Panc1 (cell line): ENCODE results near the gene FAM229B.

Experiments
- CTCF ChIP-seq: fragments of 450-650 bp; IDR thresholded peaks from 2 replicates; pipeline ENCODE4 v1.5.1; 2017; ENCODE audit warnings: mild to moderate bottlenecking
- TCF7L2 ChIP-seq: IDR thresholded peaks from 2 replicates; pipeline ENCODE4 v1.6.1; 2011; ENCODE audit warnings: mild to moderate bottlenecking, low read depth, low read length, inconsistent platforms

GRCh38 chr6:112050429-112050828 is 37.0 kb upstream of the FAM229B start:
- TF ChIP-seq CTCF (no peak), TCF7L2 (no peak)
